Heart right ventricle (tissue), 16 donors: ENCODE measurements around the gene PAIP2. TPM values are rescaled to one million over a fixed set of nuclear protein-coding genes. Genes with fewer than 3 reads are reported as not detected.
A peak's percentile ranks its signal among the peaks of the same experiment; 100 is the strongest.

Experiments
- ATAC-seq, 8 donors: fragments of 200-7000 bp; cut with Tn5 transposase; one replicate each; pipeline ENCODE4 v1.9.1; 2020; ENCODE audit warnings: mild to moderate bottlenecking in 8 of 8, moderate library complexity in 8 of 8, moderate number of reproducible peaks in 1 of 8
- DNase-seq, 2 donors: peaks; one replicate each; pipeline ENCODE4 v3.0.0-alpha.2; 2020
- H3K27ac ChIP-seq, 10 donors: fragments of 200-600 bp; sonication (generic) in 2 of 10; one replicate each; pipeline versions ENCODE4 v1.5.0 to v1.8.0; 2020 to 2022; ENCODE audit warnings: mild to moderate bottlenecking in 3 of 10
- H3K27me3 ChIP-seq, 7 donors: fragments of 200-600 bp; one replicate each; pipeline ENCODE4 v1.8.0; 2021 to 2022; ENCODE audit warnings: mild to moderate bottlenecking in 2 of 7
- H3K36me3 ChIP-seq, 9 donors: fragments of 200-600 bp; sonication (generic) in 1 of 9; one replicate each; pipeline versions ENCODE4 v1.5.0 to v1.8.0; 2020 to 2022; ENCODE audit warnings: mild to moderate bottlenecking in 2 of 9
- H3K4me1 ChIP-seq, 9 donors: fragments of 200-600 bp; sonication (generic) in 1 of 9; one replicate each; pipeline versions ENCODE4 v1.5.0 to v1.8.0; 2020 to 2022; ENCODE audit warnings: mild to moderate bottlenecking in 4 of 9
- H3K4me3 ChIP-seq, 10 donors: fragments of 200-600 bp; sonication (generic) in 2 of 10; one replicate each; pipeline versions ENCODE4 v1.5.0 to v1.8.0; 2020 to 2022; ENCODE audit warnings: mild to moderate bottlenecking in 7 of 10, moderate library complexity in 2 of 10
- H3K9me3 ChIP-seq, 11 donors: fragments of 200-600 bp in 10 of 11; sonication (generic) in 2 of 11; one replicate each; pipeline versions ENCODE4 v1.5.0 to v1.8.0; 2013 to 2022; ENCODE audit warnings: mild to moderate bottlenecking in 2 of 11, control low read depth in 1 of 11, moderate library complexity in 1 of 11
- CTCF ChIP-seq, 9 donors: fragments of 200-600 bp; sonication (generic) in 2 of 9; IDR thresholded peaks; one replicate each; pipeline versions ENCODE4 v1.5.0 to v1.8.0; 2021 to 2022; ENCODE audit warnings: antibody characterized with exemption in 9 of 9, mild to moderate bottlenecking in 5 of 9, moderate library complexity in 1 of 9
- WGBS, 2 donors: extraction: QIAGEN DNeasy Blood & Tissue Kit; methylation state at CpG; one replicate each; pipeline ENCODE4 v1.1.7; 2013; ENCODE audit warnings: inconsistent platforms in 1 of 2; 5-methylcytosine and 5-hydroxymethylcytosine counted together
- intact Hi-C, 10 donors: fragments of 100-400 bp; cut with DNase I; formaldehyde crosslinking; loops; one replicate each; pipeline versions ENCODE4 v1.11.1 to v1.14.2; 2022
- polyA plus RNA-seq, 2 donors: library from polyadenylated mRNA; stranded (reverse); fragments of 200-250 nt; gene quantifications; one replicate each; pipeline ENCODE4 v1.2.3, GENCODE V29; 2013
- total RNA-seq, 10 donors: library from RNA; stranded (reverse); fragmentation: NEBNext Ultra II Directional in 3 of 10; extraction: Animal tissue kit (Norgen Biotek cat#: 25700) in 3 of 10; gene quantifications; one replicate each; pipeline versions ENCODE4 v1.2.1 to v1.2.4, GENCODE V29; 2021 to 2023
- donor health status: Arrhythmogenic right ventricular cardiomyopathy.
- donor health status: ischemic (EF 13 %, LVEDD 7.1; RV severe dilation, severe dysfunction).
- donor health status: healthy with polysubstance abuse.
- donor health status: DM: no; HTN: yes; CAD: no.
- donor health status: DM: no; HTN: no; CAD: no.
- donor health status: ischemic (EF 25% LVEDD 6.9; RV normal size, moderate dysfunction).
- donor health status: ischemic (EF 25% LVEDD 5.7; RV mildly dilated, moderate dysfunction).
- donor health status: healthy.
- donor health status: DM: yes; HTN: yes; CAD: no.
- donor health status: Ischemic cardiomyopathy.
- donor health status: ischemic (EF 35%, LVEDD 5.7; RV mildly dilated, moderate dysfunction).
- donor health status: nonischemic (EF 11% LVEDD 7.7; RV severe dilation, severe dysfunction).
- donor health status: DM: yes; HTN: yes; CAD: no.
- donor health status: PGD.
- donor health status: ischemic (EF 29% LVEDD 5.4; RV normal size, mild dysfunction).
- donor health status: nonischemic (EF 23%, LVEDD 6.1; RV moderate dilation, normal function).

The PAIP2 gene
- total and polyA plus RNA-seq, 12 donors: 43.8 to 173 (median 137) TPM

GRCh38 chr5:139376364-139376763, 34.7 kb downstream of the PAIP2 start:
- H3K27ac ChIP-seq: no peak overlapping the region
- no peaks in the 10 kb centered on the region for H3K9me3 ChIP-seq
- DNase-seq (no peak), ATAC-seq (no peak)
- peaks cover 0 to 48% (median 0%) of the 10 kb centered on the region in 9 donors for H3K36me3 ChIP-seq
- intact Hi-C loops: no loop called here
- no peak overlapping the region for H3K4me3 ChIP-seq
- 94 to 95% methylated on average over 7 of the region's 7 CpGs for WGBS, 2 donors
- TF ChIP-seq CTCF (IDR thresholded peaks at IDR 0.05): no peak
- no peaks in the 10 kb centered on the region for H3K27me3 ChIP-seq
- peaks cover 0 to 28% (median 11%) of the 10 kb centered on the region in 9 donors for H3K4me1 ChIP-seq

- no peak overlapping the region for H3K27ac ChIP-seq
- H3K4me1 ChIP-seq: peaks cover 0 to 20% (median 10%) of the 10 kb centered on the region in 9 donors
- 91 to 92% methylated on average over 3 of the region's 3 CpGs for WGBS, 2 donors
- DNase-seq: no peak
- peaks cover 0 to 39% (median 0%) of the 10 kb centered on the region in 9 donors for H3K36me3 ChIP-seq
- no peak for TF ChIP-seq CTCF (IDR thresholded peaks at IDR 0.05)
- intact Hi-C loops: no loop called here
- no peak overlapping the region for H3K4me3 ChIP-seq
- H3K27me3 ChIP-seq: no peaks in the 10 kb centered on the region
- no peaks in the 10 kb centered on the region for H3K9me3 ChIP-seq
- ATAC-seq: no peak
Measured at GRCh38 chr5:139377226-139377625, 35.6 kb downstream of the PAIP2 start.

GRCh38 chr5:139378101-139378825, 36.6 kb downstream of the PAIP2 start:
- no peak overlapping the region for H3K27ac ChIP-seq
- H3K9me3 ChIP-seq: no peaks in the 10 kb centered on the region
- no peaks in the 10 kb centered on the region for H3K27me3 ChIP-seq
- H3K4me3 ChIP-seq: no peak overlapping the region
- intact Hi-C loops: no loop called here
- DNase-seq (no peak), ATAC-seq (no peak)
- H3K36me3 ChIP-seq: peaks cover 0 to 29% (median 0%) of the 10 kb centered on the region in 9 donors
- TF ChIP-seq CTCF (IDR thresholded peaks at IDR 0.05): no peak
- peaks cover 0 to 12% (median 4%) of the 10 kb centered on the region in 9 donors for H3K4me1 ChIP-seq
- 67 to 73% methylated on average over 47 of the region's 47 CpGs for WGBS, 2 donors

GRCh38 chr5:139378941-139379361, 37.3 kb downstream of the PAIP2 start:
- no peak for TF ChIP-seq CTCF (IDR thresholded peaks at IDR 0.05)
- ATAC-seq (peak in 1 of 8 donors; percentile 10), DNase-seq (no peak)
- H3K4me1 ChIP-seq: peaks cover 0 to 9% (median under 1%) of the 10 kb centered on the region in 9 donors
- no peak overlapping the region for H3K27ac ChIP-seq
- no peaks in the 10 kb centered on the region for H3K9me3 ChIP-seq
- intact Hi-C loops: no loop called here
- H3K4me3 ChIP-seq: no peak overlapping the region
- H3K27me3 ChIP-seq: no peaks in the 10 kb centered on the region
- 87 to 89% methylated on average over 13 of the region's 13 CpGs for WGBS, 2 donors
- peaks cover 0 to 22% (median 0%) of the 10 kb centered on the region in 9 donors for H3K36me3 ChIP-seq
